ENCODE results near the gene PAX9.

GRCh38 chr14:36667679-36668078 is 6.0 kb downstream of the PAX9 start:
- TF ChIP-seq, protein P1, sequence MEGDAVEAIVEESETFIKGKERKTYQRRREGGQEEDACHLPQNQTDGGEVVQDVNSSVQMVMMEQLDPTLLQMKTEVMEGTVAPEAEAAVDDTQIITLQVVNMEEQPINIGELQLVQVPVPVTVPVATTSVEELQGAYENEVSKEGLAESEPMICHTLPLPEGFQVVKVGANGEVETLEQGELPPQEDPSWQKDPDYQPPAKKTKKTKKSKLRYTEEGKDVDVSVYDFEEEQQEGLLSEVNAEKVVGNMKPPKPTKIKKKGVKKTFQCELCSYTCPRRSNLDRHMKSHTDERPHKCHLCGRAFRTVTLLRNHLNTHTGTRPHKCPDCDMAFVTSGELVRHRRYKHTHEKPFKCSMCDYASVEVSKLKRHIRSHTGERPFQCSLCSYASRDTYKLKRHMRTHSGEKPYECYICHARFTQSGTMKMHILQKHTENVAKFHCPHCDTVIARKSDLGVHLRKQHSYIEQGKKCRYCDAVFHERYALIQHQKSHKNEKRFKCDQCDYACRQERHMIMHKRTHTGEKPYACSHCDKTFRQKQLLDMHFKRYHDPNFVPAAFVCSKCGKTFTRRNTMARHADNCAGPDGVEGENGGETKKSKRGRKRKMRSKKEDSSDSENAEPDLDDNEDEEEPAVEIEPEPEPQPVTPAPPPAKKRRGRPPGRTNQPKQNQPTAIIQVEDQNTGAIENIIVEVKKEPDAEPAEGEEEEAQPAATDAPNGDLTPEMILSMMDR (conservative IDR thresholded peaks at IDR 0.05; ENCODE audit: low read depth, low read length): no peak
- TF ChIP-seq EZH2 (IDR thresholded peaks at IDR 0.05; ENCODE audit: low read length, unreplicated experiment) (no peak), EZH2phosphoT487 (IDR thresholded peaks at IDR 0.05; ENCODE audit: borderline replicate concordance, low read length) (no peak)
